ENCODE measurements around the gene TGIF1.
A peak's percentile ranks its signal among the peaks of the same experiment; 100 is the strongest.

TGIF1 gene

GRCh38 chr18:3480827-3481573 is 31.0 kb downstream of the TGIF1 start:
- TF ChIP-seq, protein P1, sequence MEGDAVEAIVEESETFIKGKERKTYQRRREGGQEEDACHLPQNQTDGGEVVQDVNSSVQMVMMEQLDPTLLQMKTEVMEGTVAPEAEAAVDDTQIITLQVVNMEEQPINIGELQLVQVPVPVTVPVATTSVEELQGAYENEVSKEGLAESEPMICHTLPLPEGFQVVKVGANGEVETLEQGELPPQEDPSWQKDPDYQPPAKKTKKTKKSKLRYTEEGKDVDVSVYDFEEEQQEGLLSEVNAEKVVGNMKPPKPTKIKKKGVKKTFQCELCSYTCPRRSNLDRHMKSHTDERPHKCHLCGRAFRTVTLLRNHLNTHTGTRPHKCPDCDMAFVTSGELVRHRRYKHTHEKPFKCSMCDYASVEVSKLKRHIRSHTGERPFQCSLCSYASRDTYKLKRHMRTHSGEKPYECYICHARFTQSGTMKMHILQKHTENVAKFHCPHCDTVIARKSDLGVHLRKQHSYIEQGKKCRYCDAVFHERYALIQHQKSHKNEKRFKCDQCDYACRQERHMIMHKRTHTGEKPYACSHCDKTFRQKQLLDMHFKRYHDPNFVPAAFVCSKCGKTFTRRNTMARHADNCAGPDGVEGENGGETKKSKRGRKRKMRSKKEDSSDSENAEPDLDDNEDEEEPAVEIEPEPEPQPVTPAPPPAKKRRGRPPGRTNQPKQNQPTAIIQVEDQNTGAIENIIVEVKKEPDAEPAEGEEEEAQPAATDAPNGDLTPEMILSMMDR (IDR thresholded peaks at IDR 0.05; ENCODE audit: low read depth, low read length) = no peak
- in situ Hi-C loops (cut with HindIII; ENCODE audit: low sequenced_read_pairs) = no loop called here
- H3K4me3 ChIP-seq (ENCODE audit: low read depth, low read length) = no peak overlapping the region
- no peak for DNase-seq (ENCODE audit: low read depth, low spot score)

DNA sequence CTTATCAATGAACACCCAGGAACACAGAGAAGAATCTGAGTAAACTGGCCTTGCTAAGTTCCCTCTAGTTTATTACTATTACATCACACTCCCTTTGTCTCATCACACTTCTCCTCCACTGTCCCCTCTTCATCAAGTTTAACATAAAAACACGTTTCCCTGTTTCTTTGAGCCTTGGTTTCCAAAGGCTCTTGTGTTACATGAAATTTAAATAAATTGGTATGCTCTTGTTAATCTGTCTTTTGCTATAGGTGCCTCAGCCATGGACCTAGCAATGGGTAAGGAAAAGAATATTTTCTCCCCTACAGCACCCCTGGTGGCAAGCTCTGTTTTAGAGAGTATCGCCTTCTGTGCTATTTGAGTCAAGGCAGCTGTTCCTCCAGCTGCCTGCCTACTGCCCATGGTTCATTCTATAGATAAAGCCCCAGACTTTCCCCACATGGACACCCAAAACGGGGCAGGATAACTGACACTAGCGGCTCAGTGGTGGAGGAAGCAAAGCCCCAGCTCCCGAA is 31.8 kb downstream of the TGIF1 start:
- in situ Hi-C loops (cut with HindIII; ENCODE audit: low sequenced_read_pairs) = no loop called here
- TF ChIP-seq, protein P1 (IDR thresholded peaks at IDR 0.05; ENCODE audit: low read depth, low read length) = peak; percentile 55
- no peak for DNase-seq (ENCODE audit: low read depth, low spot score)
- H3K4me3 ChIP-seq (ENCODE audit: low read depth, low read length) = no peak overlapping the region

- in situ Hi-C loops (cut with HindIII; ENCODE audit: low sequenced_read_pairs) = no loop called here
- no peak overlapping the region for H3K4me3 ChIP-seq (ENCODE audit: low read depth, low read length)
- TF ChIP-seq, protein P1 (IDR thresholded peaks at IDR 0.05; ENCODE audit: low read depth, low read length) = no peak
- DNase-seq (ENCODE audit: low read depth, low spot score) = no peak
Measured at GRCh38 chr18:3482258-3482657, 32.3 kb downstream of the TGIF1 start.

DNA sequence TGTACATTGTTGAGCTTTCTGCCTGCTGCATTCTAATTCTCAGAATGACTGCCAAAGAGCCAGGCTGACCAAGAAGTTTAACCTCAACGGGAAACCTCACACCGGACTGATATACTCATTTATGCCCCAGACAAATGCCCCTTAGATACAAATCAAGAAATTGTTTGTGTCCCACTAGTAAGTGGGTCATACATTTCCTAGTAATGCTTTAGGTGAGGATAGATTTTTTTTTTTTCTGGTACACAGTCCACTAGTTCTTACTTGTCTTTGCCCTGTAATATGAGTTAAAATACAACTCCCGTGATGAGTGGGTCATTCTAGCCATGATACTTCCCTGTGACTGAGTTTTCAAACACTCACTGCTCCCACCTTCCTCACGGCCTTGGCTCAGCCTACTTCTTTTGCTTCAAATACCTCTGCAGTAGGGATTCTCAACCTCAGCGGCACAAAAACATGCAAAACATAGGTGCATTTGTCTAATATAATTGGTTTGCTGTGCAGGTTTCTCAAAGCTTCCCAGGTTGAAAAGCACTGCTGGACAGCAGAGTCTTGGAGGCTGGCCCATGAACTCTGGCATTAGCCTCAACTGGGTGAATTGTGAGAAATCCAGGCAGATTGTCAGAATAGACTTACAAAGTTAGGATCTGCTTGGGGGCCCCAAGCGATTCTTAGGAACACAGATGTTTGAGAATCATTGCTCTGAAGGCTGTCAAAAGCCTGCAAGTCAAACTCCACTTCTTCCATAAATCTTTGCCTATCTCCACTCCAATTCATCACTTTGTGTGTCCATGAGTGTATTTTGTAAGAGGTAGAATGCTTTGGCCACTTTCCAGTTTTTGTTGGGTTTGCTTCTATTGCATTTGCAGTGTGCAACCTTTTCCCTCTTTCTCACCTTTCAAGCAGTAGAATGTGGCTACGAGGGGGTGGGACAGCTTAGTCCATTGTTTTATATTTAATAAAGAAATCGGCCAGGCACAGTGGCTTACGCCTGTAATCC is 35.5 kb downstream of the TGIF1 start:
- TF ChIP-seq, protein P1 (IDR thresholded peaks at IDR 0.05; ENCODE audit: low read depth, low read length) = no peak

GRCh38 chr18:3486512-3486911 is 36.5 kb downstream of the TGIF1 start:
- in situ Hi-C loops (cut with HindIII; ENCODE audit: low sequenced_read_pairs) = no loop called here
- DNase-seq (ENCODE audit: low read depth, low spot score) = no peak
- no peak overlapping the region for H3K4me3 ChIP-seq (ENCODE audit: low read depth, low read length)
- TF ChIP-seq, protein P1 (IDR thresholded peaks at IDR 0.05; ENCODE audit: low read depth, low read length) = no peak

More for the DNA sequence above, 35.5 kb downstream of the TGIF1 start:
- no peak for DNase-seq (ENCODE audit: low read depth, low spot score)
- H3K4me3 ChIP-seq (ENCODE audit: low read depth, low read length) = no peak overlapping the region
- in situ Hi-C loops (cut with HindIII; ENCODE audit: low sequenced_read_pairs) = no loop called here

GRCh38 chr18:3489462-3489861 is 39.5 kb downstream of the TGIF1 start:
- DNase-seq (ENCODE audit: low read depth, low spot score) = no peak
- H3K4me3 ChIP-seq (ENCODE audit: low read depth, low read length) = no peak overlapping the region
- TF ChIP-seq, protein P1 (IDR thresholded peaks at IDR 0.05; ENCODE audit: low read depth, low read length) = no peak
- in situ Hi-C loops (cut with HindIII; ENCODE audit: low sequenced_read_pairs) = no loop called here
